Neural cell (in vitro differentiated cells): ENCODE data around the gene TBC1D9. TPM values are rescaled to one million over a fixed set of nuclear protein-coding genes. Genes with fewer than 3 reads are reported as not detected.

Source experiments
- H2AFZ ChIP-seq: fragments of 200-600, 300-800 bp; sonication (generic), shearing (Covaris generic); 2 replicates; pipeline ENCODE4 v1.6.0; 2014; ENCODE audit warnings: low read depth, mild to moderate bottlenecking, antibody characterized with exemption, low read length, moderate library complexity
- H3F3A ChIP-seq: fragments of 200-600 bp; shearing (Covaris generic); 2 replicates; pipeline ENCODE4 v1.6.1; 2016; ENCODE audit warnings: mild to moderate bottlenecking, moderate library complexity, mixed read lengths, antibody characterized with exemption, low read length; ENCODE audit not compliant: insufficient read depth, poor library complexity, severe bottlenecking
- H3K27ac ChIP-seq: fragments of 200-600, 300-800 bp; sonication (generic), shearing (Covaris generic); 2 replicates; pipeline ENCODE4 v1.5.1; 2014; ENCODE audit warnings: mild to moderate bottlenecking, low read length, moderate library complexity
- H3K27me3 ChIP-seq: fragments of 300-800, 200-600 bp; sonication (generic), shearing (Covaris generic); 2 replicates; pipeline ENCODE4 v1.6.0; 2014; ENCODE audit warnings: mild to moderate bottlenecking, low read depth, low read length, moderate library complexity; ENCODE audit not compliant: insufficient read depth
- H3K36me3 ChIP-seq: fragments of 300-800, 200-600 bp; sonication (generic), shearing (Covaris generic); 2 replicates; pipeline ENCODE4 v1.5.1; 2014; ENCODE audit warnings: mild to moderate bottlenecking, antibody characterized with exemption, low read length, moderate library complexity; ENCODE audit not compliant: insufficient read depth
- H3K4me2 ChIP-seq: fragments of 300-800, 200-600 bp; sonication (generic), shearing (Covaris generic); 2 replicates; pipeline ENCODE4 v1.6.0; 2014; ENCODE audit warnings: mild to moderate bottlenecking, low read length
- H3K4me3 ChIP-seq: fragments of 300-800, 200-600 bp; sonication (generic), shearing (Covaris generic); 2 replicates; pipeline ENCODE4 v1.5.1; 2014; ENCODE audit warnings: mild to moderate bottlenecking, low read length, moderate library complexity
- H3K79me2 ChIP-seq: fragments of 200-600 bp; shearing (Covaris generic); replicated peaks from 2 replicates; pipeline ENCODE4 v1.6.0; 2014; ENCODE audit warnings: mild to moderate bottlenecking, low read length, moderate library complexity; ENCODE audit not compliant: insufficient read depth
- H3K9ac ChIP-seq: fragments of 300-800, 200-600 bp; sonication (generic), shearing (Covaris generic); 2 replicates; pipeline ENCODE4 v1.6.1; 2016; ENCODE audit warnings: mild to moderate bottlenecking, low read length, mixed read lengths
- H3K9me2 ChIP-seq: fragments of 200-600 bp; shearing (Covaris generic); 2 replicates; pipeline ENCODE4 v1.6.1; 2016; ENCODE audit warnings: mild to moderate bottlenecking, low read length, mixed read lengths; ENCODE audit not compliant: insufficient read depth
- H3K9me3 ChIP-seq: fragments of 200-600, 300-800 bp; sonication (generic), shearing (Covaris generic); 2 replicates; pipeline ENCODE4 v1.6.1; 2016; ENCODE audit warnings: mild to moderate bottlenecking, mixed run types, low read length, moderate library complexity, mixed read lengths
- H4K20me1 ChIP-seq: fragments of 200-600 bp; shearing (Covaris generic); 2 replicates; pipeline ENCODE4 v1.6.1; 2016; ENCODE audit warnings: mild to moderate bottlenecking, mixed run types; ENCODE audit not compliant: insufficient read depth
- EP300 ChIP-seq: fragments of 450-650 bp; conservative IDR thresholded peaks from 2 replicates; pipeline ENCODE4 v1.6.1; 2014; ENCODE audit warnings: antibody characterized with exemption, mild to moderate bottlenecking, moderate library complexity; ENCODE audit not compliant: poor library complexity, severe bottlenecking
- EZH2 ChIP-seq: fragments of 200-600, 300-800 bp; shearing (Covaris generic), sonication (generic); IDR thresholded peaks from 2 replicates; pipeline ENCODE4 v1.6.1; 2014; ENCODE audit warnings: antibody characterized with exemption, low read length, borderline replicate concordance, mild to moderate bottlenecking; ENCODE audit not compliant: insufficient read depth, poor library complexity, severe bottlenecking
- MXI1 ChIP-seq: fragments of 450-650 bp; conservative IDR thresholded peaks from 2 replicates; pipeline ENCODE4 v1.6.1; 2014; ENCODE audit warnings: antibody characterized with exemption, mild to moderate bottlenecking; ENCODE audit not compliant: poor library complexity, severe bottlenecking
- POLR2AphosphoS5 ChIP-seq: IDR thresholded peaks from 2 replicates; pipeline ENCODE4 v1.6.1; 2012
- RAD21 ChIP-seq: fragments of 450-650 bp; conservative IDR thresholded peaks from 2 replicates; pipeline ENCODE4 v1.6.1; 2014; ENCODE audit warnings: antibody characterized with exemption, mild to moderate bottlenecking, moderate library complexity
- SMC3 ChIP-seq: fragments of 450-650 bp; conservative IDR thresholded peaks from 2 replicates; pipeline ENCODE4 v1.6.1; 2014; ENCODE audit warnings: antibody characterized with exemption, mild to moderate bottlenecking, moderate library complexity; ENCODE audit not compliant: poor library complexity
- TAF1 ChIP-seq: IDR thresholded peaks from 2 replicates; pipeline ENCODE4 v1.6.1; 2012; ENCODE audit warnings: low read depth
- polyA plus RNA-seq: library from polyadenylated mRNA; depleted of rRNA; stranded (reverse); fragments of >200 nt; gene quantifications from 2 replicates; pipeline ENCODE4 v1.2.3, GENCODE V29; 2014
- TF ChIP-seq, protein P1 (sequence below): IDR thresholded peaks from 2 replicates; pipeline ENCODE4 v1.6.1; 2012; ENCODE audit warnings: borderline replicate concordance
- TF ChIP-seq, protein P2 (sequence below): fragments of 450-650 bp; IDR thresholded peaks from 2 replicates; pipeline ENCODE4 v1.5.1; 2014; ENCODE audit warnings: antibody characterized with exemption, mild to moderate bottlenecking, moderate library complexity; ENCODE audit not compliant: poor library complexity, severe bottlenecking

The TBC1D9 gene
- polyA plus RNA-seq, 1 donor from 2014 or later, result 42.8 TPM

DNA sequence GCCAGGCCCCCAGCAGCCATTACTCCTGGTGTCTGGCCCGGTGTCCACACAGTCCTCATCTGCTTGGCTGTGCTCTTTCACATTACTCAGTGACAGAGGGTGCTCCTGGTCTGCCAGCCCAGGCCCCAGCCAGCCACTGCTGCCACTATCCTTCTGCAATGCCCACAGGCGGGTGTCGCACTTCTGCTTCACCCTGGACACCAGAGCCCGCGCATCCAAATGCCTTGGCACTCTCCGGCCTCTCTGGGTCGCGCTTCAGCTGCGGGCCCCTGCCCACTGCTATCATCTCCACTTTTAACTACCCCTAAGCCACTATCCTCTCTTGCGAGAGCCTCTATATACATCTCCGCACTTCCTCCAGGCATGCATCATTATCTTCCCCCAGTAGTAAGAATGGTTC lies 111.0 kb downstream of the TBC1D9 start:
- Histone ChIP-seq H3K79me2 (no peaks in the 10 kb centered on the region), H2AFZ (no peak overlapping the region), H4K20me1 (no peaks in the 10 kb centered on the region), H3K36me3 (no peaks in the 10 kb centered on the region), H3K9me2 (no peaks in the 10 kb centered on the region), H3K27ac (no peak overlapping the region), H3F3A (no peaks in the 10 kb centered on the region), H3K4me3 (no peak overlapping the region), H3K4me2 (no peak overlapping the region), H3K27me3 (no peaks in the 10 kb centered on the region), H3K9ac (no peak overlapping the region), H3K9me3 (no peaks in the 10 kb centered on the region)
- TF ChIP-seq TAF1, result no peak
- TF ChIP-seq RAD21, result no peak
- no peak for TF ChIP-seq MXI1
- no peak for TF ChIP-seq POLR2AphosphoS5
- TF ChIP-seq SMC3, result no peak
- TF ChIP-seq, protein P1, sequence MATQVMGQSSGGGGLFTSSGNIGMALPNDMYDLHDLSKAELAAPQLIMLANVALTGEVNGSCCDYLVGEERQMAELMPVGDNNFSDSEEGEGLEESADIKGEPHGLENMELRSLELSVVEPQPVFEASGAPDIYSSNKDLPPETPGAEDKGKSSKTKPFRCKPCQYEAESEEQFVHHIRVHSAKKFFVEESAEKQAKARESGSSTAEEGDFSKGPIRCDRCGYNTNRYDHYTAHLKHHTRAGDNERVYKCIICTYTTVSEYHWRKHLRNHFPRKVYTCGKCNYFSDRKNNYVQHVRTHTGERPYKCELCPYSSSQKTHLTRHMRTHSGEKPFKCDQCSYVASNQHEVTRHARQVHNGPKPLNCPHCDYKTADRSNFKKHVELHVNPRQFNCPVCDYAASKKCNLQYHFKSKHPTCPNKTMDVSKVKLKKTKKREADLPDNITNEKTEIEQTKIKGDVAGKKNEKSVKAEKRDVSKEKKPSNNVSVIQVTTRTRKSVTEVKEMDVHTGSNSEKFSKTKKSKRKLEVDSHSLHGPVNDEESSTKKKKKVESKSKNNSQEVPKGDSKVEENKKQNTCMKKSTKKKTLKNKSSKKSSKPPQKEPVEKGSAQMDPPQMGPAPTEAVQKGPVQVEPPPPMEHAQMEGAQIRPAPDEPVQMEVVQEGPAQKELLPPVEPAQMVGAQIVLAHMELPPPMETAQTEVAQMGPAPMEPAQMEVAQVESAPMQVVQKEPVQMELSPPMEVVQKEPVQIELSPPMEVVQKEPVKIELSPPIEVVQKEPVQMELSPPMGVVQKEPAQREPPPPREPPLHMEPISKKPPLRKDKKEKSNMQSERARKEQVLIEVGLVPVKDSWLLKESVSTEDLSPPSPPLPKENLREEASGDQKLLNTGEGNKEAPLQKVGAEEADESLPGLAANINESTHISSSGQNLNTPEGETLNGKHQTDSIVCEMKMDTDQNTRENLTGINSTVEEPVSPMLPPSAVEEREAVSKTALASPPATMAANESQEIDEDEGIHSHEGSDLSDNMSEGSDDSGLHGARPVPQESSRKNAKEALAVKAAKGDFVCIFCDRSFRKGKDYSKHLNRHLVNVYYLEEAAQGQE, result no peak
- TF ChIP-seq, protein P2, sequence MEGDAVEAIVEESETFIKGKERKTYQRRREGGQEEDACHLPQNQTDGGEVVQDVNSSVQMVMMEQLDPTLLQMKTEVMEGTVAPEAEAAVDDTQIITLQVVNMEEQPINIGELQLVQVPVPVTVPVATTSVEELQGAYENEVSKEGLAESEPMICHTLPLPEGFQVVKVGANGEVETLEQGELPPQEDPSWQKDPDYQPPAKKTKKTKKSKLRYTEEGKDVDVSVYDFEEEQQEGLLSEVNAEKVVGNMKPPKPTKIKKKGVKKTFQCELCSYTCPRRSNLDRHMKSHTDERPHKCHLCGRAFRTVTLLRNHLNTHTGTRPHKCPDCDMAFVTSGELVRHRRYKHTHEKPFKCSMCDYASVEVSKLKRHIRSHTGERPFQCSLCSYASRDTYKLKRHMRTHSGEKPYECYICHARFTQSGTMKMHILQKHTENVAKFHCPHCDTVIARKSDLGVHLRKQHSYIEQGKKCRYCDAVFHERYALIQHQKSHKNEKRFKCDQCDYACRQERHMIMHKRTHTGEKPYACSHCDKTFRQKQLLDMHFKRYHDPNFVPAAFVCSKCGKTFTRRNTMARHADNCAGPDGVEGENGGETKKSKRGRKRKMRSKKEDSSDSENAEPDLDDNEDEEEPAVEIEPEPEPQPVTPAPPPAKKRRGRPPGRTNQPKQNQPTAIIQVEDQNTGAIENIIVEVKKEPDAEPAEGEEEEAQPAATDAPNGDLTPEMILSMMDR, result no peak
- no peak for TF ChIP-seq EZH2
- TF ChIP-seq EP300, result no peak

DNA sequence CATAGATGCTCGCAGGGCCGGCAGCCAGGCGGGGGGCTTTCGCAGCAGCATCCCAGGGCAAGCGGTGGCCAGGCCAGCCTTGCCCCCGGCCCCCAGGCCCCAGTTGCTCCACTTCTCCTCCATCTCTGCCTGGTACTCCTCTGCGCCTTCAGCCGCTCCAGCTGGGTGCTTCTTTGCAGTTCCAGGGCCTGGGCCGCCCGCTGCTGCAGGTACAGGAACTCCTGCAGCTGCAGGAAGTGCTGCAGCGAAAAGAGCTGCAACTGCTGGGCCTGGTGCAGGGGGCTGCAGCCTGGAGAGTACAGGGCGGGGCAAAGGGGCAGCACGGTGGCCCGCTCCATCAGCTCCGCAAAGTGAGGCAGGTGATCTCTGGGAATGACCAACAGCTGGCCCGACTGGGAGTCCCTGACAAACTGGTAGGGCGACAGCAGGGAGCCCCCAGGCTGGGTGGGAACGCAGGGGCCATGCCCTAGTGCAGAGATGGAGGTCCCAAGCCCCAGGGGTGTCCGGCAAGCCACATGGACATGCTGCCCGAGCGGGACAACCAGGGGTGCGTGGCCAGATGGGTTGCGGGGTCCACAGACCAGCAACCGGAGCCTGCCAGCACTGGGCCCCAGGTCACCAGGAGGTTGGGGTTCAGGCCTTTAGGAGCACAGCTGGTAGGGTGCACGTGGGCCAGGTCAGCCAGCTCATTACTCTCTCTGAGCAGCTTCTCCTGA lies 111.6 kb downstream of the TBC1D9 start:
- Histone ChIP-seq H3K27me3 (no peaks in the 10 kb centered on the region), H3K27ac (no peak overlapping the region)

More for the DNA sequence above, 111.6 kb downstream of the TBC1D9 start:
- H2AFZ ChIP-seq, result no peak overlapping the region
- TF ChIP-seq TAF1 (no peak), MXI1 (no peak), POLR2AphosphoS5 (no peak), RAD21 (no peak), SMC3 (no peak), EZH2 (no peak), EP300 (no peak)
- TF ChIP-seq, protein P2, result no peak
- TF ChIP-seq, protein P1, result no peak
- no peak overlapping the region for H3K4me2 ChIP-seq
- H4K20me1 ChIP-seq, result no peaks in the 10 kb centered on the region
- no peak overlapping the region for H3K4me3 ChIP-seq
- H3K9me2 ChIP-seq, result no peaks in the 10 kb centered on the region
- no peaks in the 10 kb centered on the region for H3F3A ChIP-seq
- H3K9me3 ChIP-seq, result no peaks in the 10 kb centered on the region
- no peaks in the 10 kb centered on the region for H3K36me3 ChIP-seq
- no peak overlapping the region for H3K9ac ChIP-seq
- H3K79me2 ChIP-seq, result no peaks in the 10 kb centered on the region
